GM19238 (cell line): ENCODE results near the gene PRUNE2.
"Not testable (repeated sequence)": the region's sequence is repeated elsewhere in the genome, so short reads cannot be mapped to it uniquely, and the experiment has no call there.

Experiments
- DNase-seq: peaks from one replicate; pipeline ENCODE4 v3.0.0; 2011; ENCODE audit warnings: low spot score; ENCODE audit not compliant: insufficient read length

The PRUNE2 gene

DNA sequence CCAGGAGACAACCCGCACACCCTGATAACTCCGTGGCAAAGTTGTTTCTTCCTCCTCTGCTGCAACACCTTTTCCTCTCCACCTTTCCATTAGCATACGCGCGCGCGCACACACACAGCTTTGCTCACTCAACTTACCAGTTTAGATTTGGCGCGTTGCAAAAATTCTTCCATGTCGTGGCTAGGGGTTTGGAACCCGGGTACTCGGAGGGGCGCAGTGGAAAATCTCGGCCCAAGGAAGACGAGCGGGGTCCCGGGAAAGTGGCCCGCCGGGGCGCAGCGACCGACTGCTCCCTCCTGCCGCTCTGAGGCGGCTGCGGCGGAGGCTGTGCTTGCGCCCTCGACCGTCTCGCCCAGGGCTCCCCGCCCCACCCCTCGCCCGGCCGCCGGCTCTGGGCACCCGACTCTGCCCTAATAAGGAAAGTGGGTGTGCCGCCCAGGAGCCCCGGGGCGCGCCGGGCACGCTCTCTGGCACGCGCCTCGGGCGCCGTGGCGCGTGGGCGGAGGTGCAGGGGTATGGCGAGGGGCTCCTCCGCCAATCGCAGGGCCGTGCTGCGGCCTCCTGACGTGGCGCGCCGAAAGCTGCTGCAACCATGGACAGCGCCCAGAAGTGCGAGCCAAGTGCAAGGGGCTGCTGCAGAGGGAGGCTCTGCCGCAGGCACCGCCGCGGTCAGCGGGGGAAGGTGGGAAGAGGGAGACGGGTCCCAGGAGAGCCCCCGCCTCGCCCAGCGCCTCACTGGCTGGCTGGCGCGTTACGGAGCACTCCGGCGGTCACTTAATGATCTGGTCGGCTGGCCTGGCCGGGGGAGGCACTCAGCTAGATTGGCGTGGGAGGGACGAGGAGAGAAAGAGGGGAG is at the start of gene PRUNE2:
TSS of gene PRUNE2 (minus strand) at position 324 of the 856 bp plus-strand sequence. CDS start at position 173, 151 bp downstream.
- no peak for DNase-seq

DNA sequence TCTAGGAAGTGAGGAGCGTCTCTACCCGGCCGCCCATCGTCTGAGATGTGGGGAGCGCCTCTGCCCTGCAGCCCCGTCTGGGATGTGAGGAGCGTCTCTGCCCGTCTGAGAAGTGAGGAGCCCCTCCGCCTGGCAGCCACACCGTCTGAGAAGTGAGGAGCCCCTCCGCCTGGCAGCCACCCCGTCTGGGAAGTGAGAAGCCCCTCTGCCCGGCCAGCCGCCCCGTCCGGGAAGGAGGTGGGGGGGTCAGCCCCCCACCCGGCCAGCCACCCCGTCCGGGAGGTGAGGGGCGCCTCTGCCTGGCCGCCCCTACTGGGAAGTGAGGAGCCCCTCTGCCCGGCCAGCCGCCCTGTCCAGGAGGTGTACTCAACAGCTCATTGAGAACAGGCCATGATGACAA is 49.5 kb upstream of the PRUNE2 start:
- not testable (repeated sequence) for DNase-seq

GRCh38 chr9:76949865-76950264 is 44.0 kb upstream of the PRUNE2 start:
- no peak for DNase-seq

- no peak for DNase-seq
These were observed 38.1 kb upstream of the PRUNE2 start for GRCh38 chr9:76944011-76944410.

GRCh38 chr9:76943054-76943453 is 37.1 kb upstream of the PRUNE2 start:
- no peak for DNase-seq

DNA sequence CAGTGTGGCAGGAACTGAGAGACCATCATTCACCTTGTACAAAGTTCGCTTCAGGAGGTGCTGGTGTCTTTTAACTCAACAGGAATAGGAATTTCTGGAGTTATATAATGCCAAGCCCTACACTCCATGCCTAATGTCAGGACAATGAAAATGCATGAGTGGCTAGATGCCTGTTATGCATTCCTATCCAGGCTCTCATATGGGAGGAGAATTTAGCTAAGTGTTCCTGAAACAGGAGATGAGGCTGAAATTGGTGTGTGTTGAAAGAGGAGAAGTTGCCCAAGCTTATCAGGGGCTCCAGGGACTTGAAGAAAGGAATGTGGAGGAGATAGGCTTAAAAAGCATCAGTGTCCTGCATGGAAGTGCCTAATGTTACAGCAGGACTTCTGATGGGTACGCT is 26.8 kb upstream of the PRUNE2 start:
- DNase-seq, result no peak

GRCh38 chr9:76932265-76932664 is 26.4 kb upstream of the PRUNE2 start:
- DNase-seq, result no peak

DNA sequence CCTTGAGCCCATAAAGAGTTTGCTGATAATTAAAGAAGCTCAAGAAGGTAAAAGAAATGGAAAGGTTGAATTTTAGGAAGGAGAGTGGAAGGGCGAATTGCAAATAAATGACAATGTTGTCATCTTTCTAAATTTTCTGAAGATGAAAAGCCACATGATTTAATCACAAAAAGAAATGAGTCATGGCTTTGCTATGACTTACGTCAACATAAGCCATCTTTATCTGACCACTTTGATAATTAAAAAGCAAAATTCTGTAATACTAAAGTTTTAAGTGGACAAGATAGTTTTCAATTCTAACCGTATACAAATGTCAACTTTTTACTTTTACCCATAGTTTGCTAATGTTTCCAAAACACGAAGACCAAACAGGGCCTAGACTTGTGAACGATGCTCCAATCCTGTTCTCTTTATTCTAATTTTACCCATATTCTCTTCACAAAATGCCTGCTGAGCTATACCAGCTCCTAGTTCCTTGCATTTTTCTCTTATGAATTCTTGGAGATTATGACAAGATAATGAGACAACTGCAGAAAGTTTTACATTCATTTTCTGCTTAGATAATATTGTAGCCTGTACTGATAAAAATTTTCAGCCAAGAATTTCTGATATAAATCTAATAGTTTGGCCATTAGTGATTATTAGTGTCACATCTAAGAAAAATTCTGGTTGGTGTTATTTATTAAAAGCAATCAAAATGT is 21.8 kb upstream of the PRUNE2 start:
- DNase-seq, result no peak

DNA sequence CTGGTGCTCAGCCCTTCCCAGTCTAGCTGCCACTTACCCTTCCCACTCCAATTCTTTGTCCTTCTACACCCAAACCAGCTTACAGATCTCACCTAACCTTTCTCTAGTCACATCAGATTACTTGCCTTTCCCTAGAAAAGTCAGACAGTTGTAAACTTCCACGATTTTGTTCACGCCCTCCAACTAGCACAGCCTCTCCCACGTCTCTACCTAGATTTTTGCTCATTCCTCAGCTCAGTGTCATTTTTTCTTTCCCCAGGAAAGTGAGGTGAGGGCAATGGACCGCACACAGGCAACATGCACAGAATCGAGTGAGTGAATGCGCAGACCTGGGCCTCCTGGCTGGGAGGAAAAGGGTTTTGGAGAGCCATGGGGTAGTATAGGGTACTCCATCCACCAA is 20.9 kb upstream of the PRUNE2 start:
- DNase-seq, result no peak

GRCh38 chr9:76926324-76926741 is 20.4 kb upstream of the PRUNE2 start:
- DNase-seq, result no peak

- DNase-seq, result no peak
These were observed 15.3 kb upstream of the PRUNE2 start for GRCh38 chr9:76921165-76921564.

DNA sequence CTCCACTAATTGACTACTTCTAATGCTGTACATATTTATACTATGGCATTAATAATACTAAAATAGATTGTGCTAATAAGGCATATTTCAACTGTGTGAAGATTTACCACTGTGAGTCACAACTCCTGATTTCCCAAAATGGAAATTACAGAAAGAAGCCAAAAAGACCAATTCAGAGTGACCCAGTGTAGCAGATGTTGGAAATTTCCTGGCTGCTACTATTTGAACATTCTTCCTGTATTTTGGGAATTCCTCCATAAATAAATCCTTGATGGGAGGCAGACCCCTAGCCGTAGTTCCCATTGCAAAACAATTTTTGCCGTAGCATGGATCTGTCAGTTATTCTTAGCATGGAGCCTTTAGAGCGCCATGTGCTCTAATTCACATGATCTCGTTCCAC is 11.4 kb upstream of the PRUNE2 start:
- no peak for DNase-seq

GRCh38 chr9:76916231-76916630 is 10.3 kb upstream of the PRUNE2 start:
- no peak for DNase-seq

DNA sequence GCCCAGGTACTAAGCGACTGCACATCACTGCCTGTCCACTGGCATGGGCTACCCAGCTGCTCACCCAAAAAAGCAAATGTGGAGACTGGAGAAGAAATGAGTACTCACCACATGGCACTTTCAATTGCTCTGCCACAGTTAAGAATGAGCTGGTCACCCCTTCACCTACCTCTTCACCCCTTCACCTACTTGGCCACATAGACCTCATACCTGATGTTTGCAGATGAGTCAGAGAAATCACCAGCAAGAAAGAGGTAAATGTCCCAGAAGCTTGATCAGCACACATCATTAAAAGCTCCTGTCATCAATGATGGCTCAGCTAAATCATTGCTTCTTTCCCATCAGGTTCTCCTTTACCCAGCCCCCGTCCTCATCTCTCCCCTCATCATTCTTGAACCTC is 7.6 kb upstream of the PRUNE2 start:
- no peak for DNase-seq

GRCh38 chr9:76912636-76913275 is 6.8 kb upstream of the PRUNE2 start:
- no peak for DNase-seq

GRCh38 chr9:76911971-76912370 is 6.1 kb upstream of the PRUNE2 start:
- no peak for DNase-seq

DNA sequence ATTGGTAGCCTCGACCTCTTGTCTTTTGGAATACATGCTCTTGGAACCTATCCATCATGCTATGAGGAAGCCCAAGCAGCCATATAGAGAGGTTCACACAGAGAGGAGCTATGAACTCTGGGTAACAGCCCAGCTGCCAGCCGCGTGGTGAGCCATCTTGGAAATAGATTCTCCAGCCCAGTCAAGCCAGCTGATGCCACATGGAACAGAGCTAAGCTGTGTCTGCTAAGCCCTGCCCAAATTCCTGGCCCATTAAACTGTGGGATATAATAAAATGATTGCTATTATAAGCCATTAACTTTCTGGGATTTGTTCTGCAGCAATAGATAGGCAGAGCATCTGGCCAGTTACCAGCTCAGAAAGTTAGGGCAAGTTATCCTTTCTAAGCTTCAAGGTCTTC is 4.9 kb upstream of the PRUNE2 start:
- no peak for DNase-seq

DNA sequence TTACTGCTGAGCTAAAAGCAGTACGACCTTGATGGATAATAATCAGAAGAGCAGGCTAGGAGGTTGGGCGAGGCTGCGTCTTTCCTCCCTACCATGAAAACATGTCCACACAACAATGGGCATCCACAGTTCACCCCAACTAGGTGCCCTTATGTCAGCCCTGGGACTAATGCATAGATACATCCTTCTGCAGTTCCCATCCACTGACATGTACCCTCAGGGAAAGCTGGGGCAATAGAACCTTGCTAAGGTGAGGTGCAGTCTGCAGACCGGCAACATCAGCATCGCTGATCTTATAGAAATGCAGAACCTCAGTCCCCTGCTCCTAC is 697 bp upstream of the PRUNE2 start:
- no peak for DNase-seq

- DNase-seq, result no peak
These were observed 1.1 kb downstream of the PRUNE2 start for GRCh38 chr9:76904661-76905457.

DNA sequence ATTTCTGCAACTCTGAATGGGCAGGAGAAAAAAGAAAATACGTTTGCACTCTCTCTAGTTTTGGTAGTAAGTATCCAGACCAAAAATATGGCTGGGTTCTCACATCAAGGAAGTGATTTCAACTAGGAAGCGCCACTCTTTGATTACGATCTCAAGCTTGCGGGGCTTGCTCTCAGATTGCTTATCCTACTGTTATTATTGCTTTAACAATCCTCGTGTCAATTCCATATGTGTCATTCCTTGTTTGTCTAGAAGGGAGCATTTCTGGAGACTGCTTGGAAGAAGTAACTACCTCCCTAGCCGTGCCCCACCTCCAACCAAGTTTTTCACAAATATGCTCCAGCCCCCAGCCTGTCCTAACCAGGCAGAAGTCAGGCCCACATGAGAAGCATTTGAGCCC is 3.5 kb downstream of the PRUNE2 start:
- no peak for DNase-seq

DNA sequence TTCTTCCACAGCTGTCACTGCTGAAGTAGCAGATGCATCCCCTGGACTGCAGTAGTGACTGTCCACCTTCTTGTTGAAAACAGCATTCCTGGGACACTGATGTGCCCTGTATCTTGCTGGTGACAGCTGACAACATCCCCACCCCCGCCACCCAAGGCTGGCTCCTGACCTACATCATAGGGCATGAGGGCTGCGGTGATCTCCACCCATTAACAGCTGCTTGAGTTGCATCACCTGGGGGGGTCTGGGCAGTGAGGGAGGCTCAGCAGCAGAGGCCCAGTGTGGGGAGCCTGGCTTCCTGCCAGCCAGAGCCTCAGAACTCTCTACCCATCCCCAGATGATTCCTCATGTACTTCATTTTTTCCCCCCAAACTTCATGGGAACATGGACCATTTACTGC is 4.1 kb downstream of the PRUNE2 start:
- DNase-seq, result no peak
